Kidney epithelial cell (primary cell): Measurements from ENCODE around the gene TRAPPC11. TPM values are rescaled to one million over a fixed set of nuclear protein-coding genes. Genes with fewer than 3 reads are reported as not detected.

Experiments used
- DNase-seq: peaks from one replicate; pipeline ENCODE4 v3.0.0-alpha.2; 2010; ENCODE audit warnings: low read depth
- H3K27me3 ChIP-seq: 2 replicates; pipeline ENCODE4 v1.6.0; 2011; ENCODE audit warnings: low read length; ENCODE audit not compliant: control insufficient read depth, insufficient read depth
- H3K36me3 ChIP-seq: 2 replicates; pipeline ENCODE4 v1.5.1; 2011; ENCODE audit warnings: low read length; ENCODE audit not compliant: control insufficient read depth, insufficient read depth
- H3K4me3 ChIP-seq: 2 replicates; pipeline ENCODE4 v1.5.1; 2011; ENCODE audit warnings: low read depth, mild to moderate bottlenecking, control low read depth, low read length
- CTCF ChIP-seq: IDR thresholded peaks from 2 replicates; pipeline ENCODE4 v1.5.1; 2011; ENCODE audit warnings: mild to moderate bottlenecking, moderate library complexity, low read length, control low read depth, inconsistent platforms; ENCODE audit not compliant: insufficient read depth, poor library complexity, severe bottlenecking
- total RNA-seq: library from RNA; depleted of rRNA; stranded (reverse); fragments of >200 nt; gene quantifications from 2 replicates; pipeline ENCODE4 v1.2.3, GENCODE V29; 2015

Gene TRAPPC11
- total RNA-seq, 1 donor from 2014 or later, result 30.3 TPM

GRCh38 chr4:183635741-183636140 is 23.4 kb upstream of the TRAPPC11 start:
- no peak for TF ChIP-seq CTCF
- Histone ChIP-seq H3K36me3 (no peaks in the 10 kb centered on the region), H3K27me3 (no peaks in the 10 kb centered on the region), H3K4me3 (no peak overlapping the region)
- no peak for DNase-seq

- no peak overlapping the region for H3K4me3 ChIP-seq
These were observed 22.6 kb upstream of the TRAPPC11 start for GRCh38 chr4:183636503-183636902.

GRCh38 chr4:183636923-183637322 is 22.2 kb upstream of the TRAPPC11 start:
- H3K27me3 ChIP-seq, result no peaks in the 10 kb centered on the region
- H3K36me3 ChIP-seq, result no peaks in the 10 kb centered on the region
- DNase-seq, result no peak
- no peak overlapping the region for H3K4me3 ChIP-seq
- no peak for TF ChIP-seq CTCF

More at GRCh38 chr4:183636503-183636902, 22.6 kb upstream of the TRAPPC11 start:
- Histone ChIP-seq H3K27me3 (no peaks in the 10 kb centered on the region), H3K36me3 (no peaks in the 10 kb centered on the region)
- TF ChIP-seq CTCF, result no peak
- no peak for DNase-seq

GRCh38 chr4:183637461-183637860 is 21.6 kb upstream of the TRAPPC11 start:
- H3K36me3 ChIP-seq, result no peaks in the 10 kb centered on the region
- no peaks in the 10 kb centered on the region for H3K27me3 ChIP-seq
- no peak for TF ChIP-seq CTCF
- H3K4me3 ChIP-seq, result no peak overlapping the region
- no peak for DNase-seq

- no peak for TF ChIP-seq CTCF
- no peak for DNase-seq
- H3K4me3 ChIP-seq, result no peak overlapping the region
- no peaks in the 10 kb centered on the region for H3K27me3 ChIP-seq
- H3K36me3 ChIP-seq, result no peaks in the 10 kb centered on the region
These were observed 20.7 kb upstream of the TRAPPC11 start for GRCh38 chr4:183638436-183638835.

- H3K36me3 ChIP-seq, result no peaks in the 10 kb centered on the region
- H3K27me3 ChIP-seq, result no peaks in the 10 kb centered on the region
- DNase-seq, result no peak
- no peak for TF ChIP-seq CTCF
- H3K4me3 ChIP-seq, result no peak overlapping the region
These were observed 19.8 kb upstream of the TRAPPC11 start for GRCh38 chr4:183639291-183639690.
